ENCODE measurements around the gene SECTM1.
A peak's percentile ranks its signal among the peaks of the same experiment; 100 is the strongest.

SECTM1 gene

DNA sequence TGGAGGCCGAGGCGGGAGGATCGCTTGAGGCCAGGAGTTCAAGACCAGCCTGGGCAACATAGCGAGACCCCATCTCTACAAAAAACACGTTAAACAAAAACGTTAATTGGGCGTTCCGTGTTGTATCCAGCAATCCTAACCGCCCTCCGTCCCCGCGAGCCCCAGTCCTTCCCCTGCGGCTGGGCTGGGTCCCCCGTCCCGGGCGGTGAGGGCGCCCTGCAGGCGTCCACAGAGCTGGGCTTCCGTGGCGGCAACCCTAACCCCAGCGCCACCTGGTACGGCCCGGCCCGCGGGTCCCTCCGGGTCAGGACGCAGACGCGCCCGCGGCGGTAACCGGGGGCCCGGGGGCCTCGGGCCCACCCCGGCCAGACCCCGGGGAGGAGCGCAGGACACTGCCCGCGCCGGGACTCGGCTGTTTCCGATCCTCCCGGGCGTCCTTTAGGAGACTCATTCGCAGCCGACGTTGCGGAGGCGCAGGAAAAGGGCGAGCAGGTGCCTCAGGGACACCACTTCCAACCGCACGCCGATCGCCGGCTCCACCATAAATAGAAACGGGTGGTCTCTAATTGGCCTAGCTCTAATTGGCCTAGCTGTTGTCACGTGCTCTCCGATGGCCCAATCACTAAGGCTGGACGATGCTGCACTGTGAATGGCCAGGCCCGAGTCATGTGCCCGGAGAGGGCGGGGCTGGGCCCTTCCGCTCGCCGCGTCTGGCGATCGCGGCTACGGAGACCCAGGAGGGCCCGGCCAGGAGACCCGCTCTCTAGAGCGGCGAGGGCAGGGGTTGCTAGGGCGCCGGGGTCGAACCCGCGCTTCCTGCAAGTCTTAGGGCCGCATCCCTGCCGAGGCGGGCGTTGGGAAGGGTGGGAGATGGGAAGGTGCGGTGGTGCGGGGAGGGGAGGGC lies 41.1 kb downstream of the SECTM1 start:
- H3K4ac ChIP-seq (ENCODE audit: low read length), result no peak overlapping the region
- peak overlapping the region; percentile 90 for H3K4me2 ChIP-seq (ENCODE audit: insufficient read depth, low read length, poor library complexity, severe bottlenecking)
- H2BK12ac ChIP-seq (ENCODE audit: low read length), result no peak overlapping the region
- peak overlapping the region; percentile 94 for H3K9ac ChIP-seq (ENCODE audit: low read depth, low read length, poor library complexity)
- peak overlapping the region; percentile 96 for H3K23ac ChIP-seq (ENCODE audit: low read depth, low read length, poor library complexity)
- H3K18ac ChIP-seq (ENCODE audit: low read length), result peak overlapping the region; percentile 99
- H3K9me3 ChIP-seq (replicated peaks in 1 of 2; ENCODE audit: control insufficient read depth in 2 of 2, insufficient read depth in 1 of 2, low read depth in 1 of 2, low read length in 2 of 2), result peaks cover 2 to 6% of the 10 kb centered on the region in 2 donors
- no peaks in the 10 kb centered on the region for H3K27me3 ChIP-seq (ENCODE audit: control insufficient read depth in 3 of 3, insufficient read depth in 3 of 3, low read depth in 1 of 3, low read length in 3 of 3)
- H4K8ac ChIP-seq (ENCODE audit: low read depth, low read length), result no peak overlapping the region
- H3K4me3 ChIP-seq (ENCODE audit: low read length in 2 of 2), result peak overlapping the region; percentile 66 to 92
- H2BK15ac ChIP-seq (ENCODE audit: low read length), result peak overlapping the region; percentile 10
- no peak overlapping the region for H3K14ac ChIP-seq (ENCODE audit: low read length)
- peaks cover 4 to 9% of the 10 kb centered on the region in 2 donors for H3K4me1 ChIP-seq (ENCODE audit: control insufficient read depth in 2 of 2, insufficient read depth in 1 of 2, low read depth in 1 of 2, low read length in 2 of 2)
- peak overlapping the region; percentile 91 for H2AFZ ChIP-seq (ENCODE audit: low read length)
- WGBS, 2 donors (ENCODE audit: extremely low coverage in 2 of 2, insufficient read length in 2 of 2, insufficient replicate concordance in 1 of 2), result no CpG with 5 or more reads among the region's 86 CpGs
- H2BK120ac ChIP-seq (ENCODE audit: low read depth, low read length), result no peak overlapping the region
- H4K91ac ChIP-seq (ENCODE audit: low read depth, low read length, poor library complexity), result no peak overlapping the region
- no peaks in the 10 kb centered on the region for H3K79me1 ChIP-seq (ENCODE audit: low read depth, low read length)
- no peaks in the 10 kb centered on the region for H3K36me3 ChIP-seq (replicated peaks in 1 of 2; ENCODE audit: control insufficient read depth in 2 of 2, insufficient read depth in 2 of 2, low read length in 2 of 2)
- peak; percentile 96 for DNase-seq (ENCODE audit: low spot score)
- peak overlapping the region; percentile 96 for H3K27ac ChIP-seq (replicated peaks; ENCODE audit: low read length)
- H2BK5ac ChIP-seq (ENCODE audit: low read length), result peak overlapping the region; percentile 49
- H2AK5ac ChIP-seq (ENCODE audit: low read depth, low read length), result peak overlapping the region; percentile 60

DNA sequence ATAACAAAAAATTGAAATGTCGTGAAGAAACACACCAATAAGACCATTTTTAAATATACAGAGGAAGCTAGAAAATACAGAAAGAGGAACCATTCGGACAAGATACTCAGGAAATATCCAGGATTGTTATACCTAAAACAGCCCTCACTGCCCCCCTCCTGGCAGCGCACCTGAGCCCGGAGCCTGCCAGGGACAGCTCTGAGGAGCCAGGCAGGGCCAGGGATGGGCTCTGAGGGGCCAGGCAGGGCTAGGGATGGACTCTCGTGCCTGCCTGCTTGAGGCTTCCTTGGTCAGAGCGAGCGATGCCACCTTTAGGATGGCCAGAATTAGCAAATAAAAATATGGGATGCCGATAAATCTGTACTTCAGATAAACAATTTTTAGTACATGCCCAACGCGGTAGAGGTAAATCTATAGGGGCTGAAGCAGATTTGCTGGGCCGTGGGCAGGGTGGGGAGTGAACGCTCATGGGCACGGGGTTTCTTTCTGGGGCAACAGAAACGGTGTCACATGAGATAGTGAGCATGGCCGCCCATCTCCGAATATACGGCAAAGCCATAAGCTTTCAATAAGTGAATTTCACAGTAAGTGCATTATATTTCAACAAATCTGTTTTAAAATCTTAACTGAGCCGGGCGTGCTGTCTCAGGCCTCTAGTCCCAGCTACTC lies 41.9 kb downstream of the SECTM1 start:
- Histone ChIP-seq H3K18ac (ENCODE audit: low read length) (no peak overlapping the region), H4K91ac (ENCODE audit: low read depth, low read length, poor library complexity) (no peak overlapping the region), H3K14ac (ENCODE audit: low read length) (no peak overlapping the region), H3K4me1 (ENCODE audit: control insufficient read depth in 2 of 2, insufficient read depth in 1 of 2, low read depth in 1 of 2, low read length in 2 of 2) (peaks cover 4 to 9% of the 10 kb centered on the region in 2 donors), H3K9me3 (replicated peaks in 1 of 2; ENCODE audit: control insufficient read depth in 2 of 2, insufficient read depth in 1 of 2, low read depth in 1 of 2, low read length in 2 of 2) (peaks cover 4 to 12% of the 10 kb centered on the region in 2 donors), H3K4ac (ENCODE audit: low read length) (no peak overlapping the region), H3K9ac (ENCODE audit: low read depth, low read length, poor library complexity) (no peak overlapping the region), H3K4me2 (ENCODE audit: insufficient read depth, low read length, poor library complexity, severe bottlenecking) (peak overlapping the region; percentile 90), H2AFZ (ENCODE audit: low read length) (no peak overlapping the region), H2BK15ac (ENCODE audit: low read length) (no peak overlapping the region), H3K27me3 (ENCODE audit: control insufficient read depth in 3 of 3, insufficient read depth in 3 of 3, low read depth in 1 of 3, low read length in 3 of 3) (no peaks in the 10 kb centered on the region), H2BK5ac (ENCODE audit: low read length) (no peak overlapping the region), H3K23ac (ENCODE audit: low read depth, low read length, poor library complexity) (no peak overlapping the region), H3K4me3 (ENCODE audit: low read length in 2 of 2) (peak overlapping the region; percentile 66 to 92), H2AK5ac (ENCODE audit: low read depth, low read length) (peak overlapping the region; percentile 9), H3K79me1 (ENCODE audit: low read depth, low read length) (no peaks in the 10 kb centered on the region), H4K8ac (ENCODE audit: low read depth, low read length) (no peak overlapping the region), H2BK12ac (ENCODE audit: low read length) (no peak overlapping the region), H2BK120ac (ENCODE audit: low read depth, low read length) (no peak overlapping the region), H3K27ac (replicated peaks; ENCODE audit: low read length) (no peak overlapping the region), H3K36me3 (replicated peaks in 1 of 2; ENCODE audit: control insufficient read depth in 2 of 2, insufficient read depth in 2 of 2, low read length in 2 of 2) (no peaks in the 10 kb centered on the region)
- WGBS, 2 donors (ENCODE audit: extremely low coverage in 2 of 2, insufficient read length in 2 of 2, insufficient replicate concordance in 1 of 2), result no CpG with 5 or more reads among the region's 19 CpGs
- DNase-seq (ENCODE audit: low spot score), result no peak

DNA sequence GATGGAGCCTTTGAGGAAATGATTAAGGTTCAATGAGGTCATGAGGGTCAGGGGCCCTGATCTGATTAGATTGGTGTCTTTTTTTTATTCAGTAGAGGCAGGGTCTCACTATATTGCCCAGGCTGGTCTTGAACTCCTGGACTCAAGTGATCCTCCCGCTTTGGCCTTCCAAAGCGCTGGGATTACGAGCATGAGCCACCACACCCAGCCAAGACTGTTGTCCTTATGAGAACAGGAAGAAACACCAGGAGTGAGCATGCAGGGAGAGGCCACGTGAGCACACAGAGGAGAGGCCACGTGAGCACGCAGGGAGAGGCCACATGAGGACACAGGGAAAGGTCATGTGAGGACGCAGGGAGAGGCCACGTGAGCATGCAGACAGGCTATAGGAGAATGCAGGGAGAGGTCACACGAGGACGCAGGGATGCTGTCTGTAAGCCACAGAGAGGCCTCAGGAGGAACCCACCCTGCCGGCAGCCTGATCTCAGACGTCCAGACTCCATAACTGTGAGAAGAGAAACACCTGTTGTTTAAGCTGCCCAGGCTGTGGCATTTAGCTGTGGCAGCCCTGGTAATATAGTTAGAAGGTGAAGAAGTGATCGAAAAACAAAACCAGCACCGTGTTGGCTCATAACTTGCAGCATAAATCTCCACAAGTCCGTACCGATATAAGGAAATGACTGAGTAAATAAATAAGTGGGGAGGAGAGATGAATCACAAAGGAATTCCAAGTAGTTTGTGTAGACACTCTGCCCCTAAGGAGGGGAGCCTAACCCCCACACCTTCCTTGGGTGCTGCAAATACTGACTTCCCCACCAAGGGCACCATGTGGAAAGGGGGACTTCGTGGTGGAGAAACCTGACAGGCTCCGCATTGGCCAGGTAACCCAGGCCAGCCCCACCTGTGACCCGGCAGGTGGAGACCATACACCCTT lies 45.4 kb downstream of the SECTM1 start:
- Histone ChIP-seq H3K4ac (ENCODE audit: low read length) (no peak overlapping the region), H2BK5ac (ENCODE audit: low read length) (no peak overlapping the region), H2AFZ (ENCODE audit: low read length) (no peak overlapping the region), H3K27ac (replicated peaks; ENCODE audit: low read length) (no peak overlapping the region), H3K14ac (ENCODE audit: low read length) (no peak overlapping the region), H3K27me3 (ENCODE audit: control insufficient read depth in 3 of 3, insufficient read depth in 3 of 3, low read depth in 1 of 3, low read length in 3 of 3) (no peaks in the 10 kb centered on the region), H4K91ac (ENCODE audit: low read depth, low read length, poor library complexity) (no peak overlapping the region), H3K9ac (ENCODE audit: low read depth, low read length, poor library complexity) (no peak overlapping the region), H3K4me3 (ENCODE audit: low read length in 2 of 2) (no peak overlapping the region), H2BK12ac (ENCODE audit: low read length) (no peak overlapping the region), H2BK15ac (ENCODE audit: low read length) (peak overlapping the region; percentile 11), H2BK120ac (ENCODE audit: low read depth, low read length) (no peak overlapping the region), H3K36me3 (replicated peaks in 1 of 2; ENCODE audit: control insufficient read depth in 2 of 2, insufficient read depth in 2 of 2, low read length in 2 of 2) (no peaks in the 10 kb centered on the region), H3K23ac (ENCODE audit: low read depth, low read length, poor library complexity) (no peak overlapping the region), H3K18ac (ENCODE audit: low read length) (no peak overlapping the region), H3K9me3 (replicated peaks in 1 of 2; ENCODE audit: control insufficient read depth in 2 of 2, insufficient read depth in 1 of 2, low read depth in 1 of 2, low read length in 2 of 2) (peaks cover 4 to 12% of the 10 kb centered on the region in 2 donors), H3K4me2 (ENCODE audit: insufficient read depth, low read length, poor library complexity, severe bottlenecking) (no peak overlapping the region), H4K8ac (ENCODE audit: low read depth, low read length) (no peak overlapping the region), H2AK5ac (ENCODE audit: low read depth, low read length) (no peak overlapping the region), H3K4me1 (ENCODE audit: control insufficient read depth in 2 of 2, insufficient read depth in 1 of 2, low read depth in 1 of 2, low read length in 2 of 2) (peaks cover 6 to 15% of the 10 kb centered on the region in 2 donors), H3K79me1 (ENCODE audit: low read depth, low read length) (no peaks in the 10 kb centered on the region)
- no CpG with 5 or more reads among the region's 19 CpGs for WGBS, 2 donors (ENCODE audit: extremely low coverage in 2 of 2, insufficient read length in 2 of 2, insufficient replicate concordance in 1 of 2)
- no peak for DNase-seq (ENCODE audit: low spot score)

Measured in neuronal stem cell (in vitro differentiated cells).